Cerebellar cortex (tissue), 1 donor: Measurements from ENCODE around the gene TCP1.
"Not testable (repeated sequence)": the region's sequence is repeated elsewhere in the genome, so short reads cannot be mapped to it uniquely, and the experiment has no call there.

ENCODE experiments used
- DNase-seq: peaks from one replicate; pipeline ENCODE4 v3.0.0-alpha.2; 2015; ENCODE audit warnings: low spot score

TCP1 gene

DNA sequence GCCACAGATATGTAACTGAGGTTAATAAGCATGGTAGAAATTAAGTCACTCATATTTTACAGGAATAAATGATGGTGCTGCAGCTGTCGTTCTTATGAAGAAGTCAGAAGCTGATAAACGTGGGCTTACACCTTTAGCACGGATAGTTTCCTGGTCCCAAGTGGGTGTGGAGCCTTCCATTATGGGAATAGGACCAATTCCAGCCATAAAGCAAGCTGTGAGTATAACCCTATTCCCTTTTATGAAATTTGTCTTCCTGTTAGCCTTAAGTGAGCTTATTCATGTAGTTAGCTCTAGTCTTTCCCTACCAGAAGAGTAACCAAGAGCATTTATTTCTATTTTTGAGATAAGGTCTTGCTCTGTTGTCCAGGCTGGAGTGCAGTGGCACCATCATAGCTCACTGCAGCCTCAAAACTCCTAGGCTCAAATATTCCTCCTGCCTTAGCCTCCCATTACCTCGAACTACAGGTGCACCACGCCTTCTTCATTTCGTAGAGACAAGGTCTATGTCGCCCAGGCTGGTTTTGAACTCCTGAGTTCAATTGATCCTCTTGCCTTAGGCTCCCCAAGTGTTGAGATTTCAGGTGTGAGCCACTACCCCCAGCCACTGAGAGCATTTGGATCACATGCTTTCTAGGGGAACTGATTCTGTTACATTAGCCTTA is 12.0 kb downstream of the TCP1 start:
- no peak for DNase-seq

DNA sequence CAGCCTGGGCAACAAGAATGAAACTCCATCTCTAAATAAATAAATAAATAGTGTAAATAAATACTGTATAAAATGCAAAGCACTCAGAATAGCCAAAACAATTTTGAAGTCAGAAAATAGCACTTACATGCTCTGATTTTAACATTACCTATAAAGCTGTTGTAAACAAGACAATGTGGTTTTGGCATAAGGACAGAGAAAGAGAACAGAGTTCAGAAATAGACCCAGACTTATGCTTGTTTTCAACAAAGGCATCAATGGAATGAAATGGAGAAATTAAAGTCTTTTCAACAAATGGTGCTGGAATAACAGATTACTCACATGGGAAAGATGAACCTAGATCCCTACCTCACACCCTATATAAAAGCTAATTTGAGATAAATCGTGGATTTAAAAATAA is 17.2 kb downstream of the TCP1 start:
- DNase-seq = no peak

DNA sequence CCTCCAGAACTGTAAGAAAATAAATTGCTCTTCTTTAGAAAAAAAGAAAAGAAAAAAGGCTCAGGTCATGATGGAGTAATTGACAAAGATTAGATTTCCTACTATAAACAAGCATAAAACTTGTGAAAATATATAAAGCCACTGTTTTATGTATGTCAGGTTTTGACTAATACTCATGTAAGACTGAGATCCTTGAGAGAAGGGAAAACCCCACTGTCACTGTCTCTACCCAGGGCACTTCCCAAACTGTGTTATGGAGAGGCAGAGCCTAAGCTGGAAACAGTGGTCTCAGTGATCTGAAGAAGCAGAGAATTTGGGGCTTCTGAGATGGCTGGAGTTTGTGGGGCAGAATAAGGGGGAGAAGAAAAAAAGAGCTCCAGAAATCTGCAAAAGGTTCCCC is 19.9 kb downstream of the TCP1 start:
- no peak for DNase-seq

DNA sequence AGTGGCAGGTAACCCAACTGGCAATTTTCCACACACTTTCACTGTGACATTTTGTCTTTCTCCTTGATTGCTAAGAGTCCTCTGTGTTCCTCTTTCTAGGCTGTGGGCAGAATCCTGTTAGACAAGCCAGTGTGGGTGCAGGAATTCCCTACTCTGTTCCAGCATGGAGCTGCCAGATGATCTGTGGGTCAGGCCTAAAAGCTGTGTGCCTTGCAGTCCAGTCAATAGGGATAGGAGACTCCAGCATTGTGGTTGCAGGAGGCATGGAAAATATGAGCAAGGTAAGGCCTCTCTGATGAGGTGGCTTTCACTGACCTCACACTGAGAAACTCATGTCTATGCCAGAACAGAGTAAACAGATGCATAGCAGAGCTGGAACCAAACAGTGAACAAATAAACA is 22.5 kb downstream of the TCP1 start:
- DNase-seq = no peak

DNA sequence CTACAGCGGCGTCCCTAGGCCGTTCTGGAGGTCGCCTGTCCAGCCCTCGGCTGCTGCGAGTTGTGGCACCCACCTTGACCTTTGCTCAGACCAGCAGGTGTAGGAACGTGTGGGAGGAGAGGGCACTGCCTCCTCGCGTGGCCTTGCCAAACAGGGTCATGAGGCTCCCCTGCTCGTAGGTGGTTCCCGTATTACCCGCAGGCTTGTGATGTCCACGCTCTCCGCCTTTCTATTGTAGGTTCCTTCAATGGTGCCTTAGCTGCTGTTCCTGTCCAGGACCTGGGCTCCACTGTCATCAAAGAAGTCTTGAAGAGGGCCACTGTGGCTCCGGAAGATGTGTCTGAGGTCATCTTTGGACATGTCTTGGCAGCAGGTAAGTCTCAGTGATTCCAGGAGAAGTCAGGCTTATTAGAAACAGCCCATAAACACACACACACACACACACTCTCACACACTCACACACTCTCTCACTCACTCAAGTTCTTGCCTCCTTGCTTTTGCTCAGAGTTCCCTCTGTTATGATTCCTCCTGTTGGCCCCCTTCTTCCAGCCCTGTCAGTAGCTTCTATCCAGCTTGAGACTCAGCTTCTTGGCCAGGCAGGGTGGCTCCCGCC is 26.6 kb downstream of the TCP1 start:
- DNase-seq = no peak

DNA sequence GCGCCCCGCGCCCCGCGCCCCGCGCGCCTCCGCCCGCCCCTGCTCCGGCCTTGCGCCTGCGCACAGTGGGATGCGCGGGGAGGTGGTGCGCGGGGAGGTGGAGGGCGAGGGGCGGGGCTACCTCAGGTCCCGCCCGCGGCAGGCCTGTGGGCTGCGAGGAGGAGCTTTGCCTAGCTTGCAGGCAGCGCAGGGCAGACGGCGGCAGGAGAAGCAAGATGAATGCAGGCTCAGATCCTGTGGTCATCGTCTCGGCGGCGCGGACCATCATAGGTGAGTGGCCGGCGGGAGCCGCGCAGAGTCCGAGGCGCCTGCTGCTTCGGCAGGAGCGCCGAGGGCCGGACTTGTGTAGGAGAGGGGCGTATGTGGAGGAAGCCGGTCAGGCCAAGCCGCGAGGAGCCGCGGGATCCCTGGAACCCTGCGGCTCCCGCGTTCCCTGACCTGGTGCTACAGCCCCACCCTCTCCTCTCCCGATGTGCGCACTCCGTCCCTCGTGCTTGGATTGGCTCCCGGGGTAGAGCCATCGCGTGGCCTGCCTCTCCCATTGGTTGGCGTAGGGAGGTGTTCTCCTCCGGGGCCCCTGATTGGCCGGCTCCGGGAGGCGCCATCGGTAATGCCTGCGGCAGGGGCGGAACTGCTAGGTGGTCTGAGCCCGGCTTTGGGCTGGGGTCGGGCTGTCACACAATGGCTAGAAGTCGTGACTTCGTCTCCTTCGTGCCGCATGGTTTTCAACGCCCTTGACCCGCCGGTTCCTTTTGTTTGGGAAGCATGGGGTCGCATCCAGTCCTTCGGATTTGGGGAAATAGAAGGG is 27.3 kb downstream of the TCP1 start, which contains the start of gene ACAT2:
Gene ACAT2 (plus strand): TSS at position 173 of the 808 bp plus-strand sequence. CDS start 43 bp downstream, at position 216.
- peak; percentile 98 for DNase-seq

DNA sequence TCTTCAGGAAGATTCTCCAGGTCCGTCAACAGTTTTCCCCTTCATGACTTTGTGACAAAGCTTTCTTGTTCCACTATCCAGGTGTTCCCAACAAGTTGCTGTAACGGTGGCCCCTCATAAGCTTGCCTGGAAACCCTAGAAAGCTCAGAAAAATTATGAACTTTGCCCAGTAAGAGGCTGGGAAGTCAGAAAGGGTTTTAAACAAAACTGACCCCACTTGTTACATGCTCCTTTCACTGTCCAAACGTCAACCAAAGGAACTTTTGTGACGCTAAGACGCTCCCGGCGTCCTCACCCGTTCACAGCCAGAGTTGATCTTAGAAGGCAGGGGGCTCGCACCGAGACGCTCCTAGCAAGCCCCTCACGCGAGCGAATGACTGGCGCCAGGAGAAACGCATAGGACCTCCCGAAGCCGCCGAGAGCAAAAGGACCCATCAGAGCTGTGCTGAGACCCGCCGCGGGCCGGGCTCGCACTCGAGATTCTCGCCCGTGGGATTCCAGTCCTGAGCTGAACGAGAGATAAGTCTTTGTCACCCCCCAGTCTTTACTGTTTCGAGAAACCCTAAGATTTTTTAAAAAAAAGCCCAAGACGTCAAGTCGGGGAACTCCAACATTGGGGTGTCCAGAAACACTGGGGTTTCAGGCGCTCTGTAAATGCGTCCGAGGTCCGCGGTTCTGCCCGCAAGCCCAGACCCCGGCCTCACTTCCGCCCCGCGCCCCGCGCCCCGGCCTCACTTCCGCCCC is 28.1 kb downstream of the TCP1 start:
- peak; percentile 41 for DNase-seq

DNA sequence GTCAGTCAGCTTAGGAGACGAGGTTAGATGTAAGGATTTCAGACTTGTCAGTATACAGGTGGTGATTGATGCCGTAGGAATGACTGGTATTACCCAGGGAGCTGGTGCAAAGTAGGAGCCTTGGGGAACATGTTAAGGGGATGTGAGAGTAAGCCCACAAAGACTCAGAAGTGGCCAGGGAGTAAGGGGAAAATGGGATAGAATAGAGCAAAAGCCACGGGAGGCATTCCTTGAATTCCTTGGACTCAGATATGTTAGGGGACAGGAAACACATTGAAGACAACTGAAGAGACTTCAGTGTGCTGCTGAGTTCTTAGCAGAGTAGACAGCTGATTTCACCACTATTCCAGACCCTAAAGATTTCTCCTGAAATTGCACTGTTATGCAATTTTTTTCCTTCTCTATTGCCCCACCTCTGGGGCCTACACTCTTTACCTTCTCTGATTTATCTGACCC is 28.8 kb downstream of the TCP1 start:
- peak; percentile 54 for DNase-seq

DNA sequence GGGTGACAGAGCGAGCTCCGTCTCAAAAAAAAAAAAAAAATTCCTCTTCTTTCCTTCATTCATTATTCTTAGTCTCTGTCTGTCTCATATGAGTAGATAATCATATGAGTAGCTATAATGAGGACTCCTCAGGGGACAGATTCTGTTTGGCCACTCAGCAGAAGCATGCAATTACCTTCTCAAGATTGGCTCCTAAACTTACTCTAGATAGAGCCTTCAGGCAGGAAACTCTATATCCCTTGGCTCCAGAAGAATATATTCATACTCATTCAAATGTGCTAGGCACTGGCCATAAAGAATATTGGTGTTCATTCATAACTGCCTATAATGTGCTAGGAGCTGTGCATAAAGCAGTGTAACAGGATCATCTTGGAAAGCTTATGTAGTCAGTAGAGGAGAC is 29.8 kb downstream of the TCP1 start:
- peak; percentile 24 for DNase-seq

DNA sequence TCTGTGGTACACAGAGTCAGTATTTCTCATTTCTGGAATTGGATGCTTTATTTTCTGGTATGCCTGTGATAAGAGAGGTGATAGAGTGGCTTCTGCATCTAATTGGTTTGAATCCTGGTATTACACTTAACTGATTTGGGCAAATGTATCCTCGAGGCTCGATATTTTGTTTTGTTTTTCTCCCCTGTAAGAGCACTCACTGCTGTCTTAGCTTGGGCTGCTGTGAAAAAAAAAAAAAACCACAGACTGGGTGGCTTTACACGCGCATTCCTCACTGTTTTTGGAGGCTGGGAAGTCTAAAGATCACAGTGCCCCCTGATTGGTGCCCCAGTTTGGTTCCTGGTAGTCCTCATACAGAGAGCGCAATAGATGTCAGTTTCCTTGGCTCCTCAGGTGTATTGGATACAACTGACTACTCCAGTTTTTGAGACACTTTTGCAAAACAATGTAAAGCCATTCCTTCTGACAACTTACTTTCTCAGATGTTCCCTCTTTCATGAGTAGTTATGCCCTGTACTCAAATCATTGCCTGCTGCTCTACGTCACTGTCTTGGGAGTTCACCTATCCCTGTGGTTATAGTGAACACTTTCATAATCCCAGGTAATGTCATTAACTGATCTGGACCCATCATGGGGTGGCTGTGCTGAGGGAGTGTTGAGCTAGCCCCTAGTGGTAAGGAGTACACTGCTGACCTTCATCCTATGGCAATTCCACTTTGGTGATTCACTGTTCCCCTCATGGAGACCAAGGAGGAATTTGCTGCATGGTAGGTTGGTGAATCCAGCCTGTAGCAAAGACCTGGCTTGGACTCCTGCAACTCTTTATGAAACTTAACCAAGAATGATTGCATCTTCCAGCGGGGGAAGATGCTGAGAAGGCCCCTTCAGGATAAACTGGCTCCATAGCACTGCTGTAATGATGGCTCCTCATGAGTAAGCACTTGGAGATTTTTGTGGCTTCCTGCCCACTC is 31.1 kb downstream of the TCP1 start:
- peak; percentile 28 for DNase-seq

DNA sequence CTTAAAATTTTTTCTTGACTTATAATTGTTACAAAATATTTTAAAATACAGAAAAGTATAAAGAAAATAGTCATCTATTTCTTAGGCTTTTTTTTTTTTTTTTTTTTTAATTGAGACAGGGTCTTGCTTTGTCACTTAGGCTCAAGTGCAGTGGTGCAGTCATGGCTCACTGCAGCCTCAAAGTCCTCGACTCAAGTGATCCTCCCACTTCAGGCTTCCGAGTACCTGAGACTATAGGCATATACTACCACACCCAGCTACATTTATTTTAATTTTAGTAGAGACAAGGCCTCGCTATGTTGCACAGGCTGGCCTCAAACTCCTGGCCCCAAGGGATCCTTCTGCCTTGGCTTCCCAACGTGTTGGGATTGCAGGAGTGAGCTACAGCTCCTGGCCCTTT is 32.9 kb downstream of the TCP1 start:
- DNase-seq = no peak

DNA sequence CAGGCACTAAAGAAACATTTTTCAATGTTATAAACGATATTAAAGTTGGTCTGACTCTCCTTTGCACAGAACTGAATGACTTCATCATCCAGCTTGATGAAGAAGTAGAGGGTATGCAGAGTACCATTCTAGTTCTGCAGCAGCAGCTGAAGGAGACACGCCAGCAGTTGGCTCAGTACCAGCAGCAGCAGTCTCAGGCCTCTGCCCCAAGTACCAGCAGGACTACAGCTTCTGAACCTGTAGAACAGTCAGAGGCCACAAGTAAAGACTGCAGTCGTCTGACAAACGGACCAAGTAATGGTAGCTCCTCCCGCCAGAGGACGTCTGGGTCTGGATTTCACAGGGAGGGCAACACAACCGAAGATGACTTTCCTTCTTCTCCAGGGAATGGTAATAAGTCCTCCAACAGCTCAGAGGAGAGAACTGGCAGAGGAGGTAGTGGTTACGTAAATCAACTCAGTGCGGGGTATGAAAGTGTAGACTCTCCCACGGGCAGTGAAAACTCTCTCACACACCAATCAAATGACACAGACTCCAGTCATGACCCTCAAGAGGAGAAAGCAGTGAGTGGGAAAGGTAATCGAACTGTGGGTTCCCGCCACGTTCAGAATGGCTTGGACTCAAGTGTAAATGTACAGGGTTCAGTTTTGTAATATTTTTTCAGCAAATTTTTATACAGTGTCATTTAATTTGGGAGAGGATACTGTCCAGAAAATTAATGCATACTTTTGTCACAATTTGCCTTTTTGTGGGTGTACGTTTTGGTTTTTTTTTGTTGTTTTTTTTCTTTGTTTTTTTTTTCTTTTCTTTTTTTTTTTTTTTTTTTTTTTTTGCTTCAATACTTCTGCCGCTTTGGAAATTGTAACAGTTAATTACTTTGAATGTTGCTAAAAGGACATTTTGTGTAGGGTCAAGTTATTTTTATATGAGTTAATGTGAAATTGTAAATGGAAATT is 34.2 kb downstream of the TCP1 start:
- peak; percentile 47 for DNase-seq

DNA sequence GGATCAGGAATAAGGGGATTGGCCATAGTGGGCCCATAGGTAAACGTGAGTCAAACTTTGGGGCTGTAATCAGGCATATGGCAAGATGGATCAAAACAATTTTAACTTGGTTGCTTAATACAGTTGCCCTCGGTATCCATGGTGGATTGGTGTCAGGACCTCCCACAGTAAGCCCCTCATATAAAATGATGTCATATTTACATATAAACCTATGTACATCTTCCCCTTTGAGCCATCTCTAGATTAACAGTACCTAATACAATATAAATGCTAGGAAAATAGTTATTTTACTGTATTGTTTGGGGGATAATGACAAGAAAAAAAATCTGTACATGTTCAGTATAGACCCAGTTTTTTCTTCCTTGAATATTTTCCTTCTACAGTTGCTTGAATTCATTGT is 35.0 kb downstream of the TCP1 start:
- no peak for DNase-seq

DNA sequence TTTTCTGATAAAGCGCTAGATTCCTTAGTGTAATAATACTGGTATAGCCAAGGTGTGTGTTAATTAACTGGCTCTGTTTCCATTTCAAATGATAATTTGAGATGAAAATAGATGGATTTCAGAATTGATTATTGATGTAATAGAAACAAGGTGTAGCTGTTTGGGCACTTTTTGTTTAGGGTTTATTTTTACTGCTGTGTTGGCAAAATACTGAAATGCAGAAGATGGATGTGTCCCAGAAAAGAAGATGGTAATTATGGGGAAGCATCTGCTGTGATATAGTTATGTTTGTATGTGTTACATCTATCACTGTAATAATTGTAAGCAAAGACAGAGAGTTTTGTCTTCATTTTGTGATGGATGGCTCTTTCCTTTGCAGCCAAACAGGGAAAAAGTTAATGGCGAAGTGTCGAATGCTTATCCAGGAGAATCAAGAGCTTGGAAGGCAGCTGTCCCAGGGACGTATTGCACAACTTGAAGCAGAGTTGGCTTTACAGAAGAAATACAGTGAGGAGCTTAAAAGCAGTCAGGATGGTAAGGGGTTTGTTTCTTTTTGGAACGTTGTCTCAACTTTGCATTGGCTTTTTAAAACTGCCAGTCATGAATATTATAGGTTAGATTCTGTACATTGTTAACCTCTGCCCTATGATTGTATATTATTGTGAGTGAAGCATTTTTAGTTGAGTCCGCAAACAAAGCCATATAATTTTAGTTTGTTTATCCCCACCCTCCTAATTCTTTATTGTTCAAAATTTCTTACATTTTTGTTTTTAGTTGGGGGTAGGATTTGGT is 36.1 kb downstream of the TCP1 start:
- no peak for DNase-seq

DNA sequence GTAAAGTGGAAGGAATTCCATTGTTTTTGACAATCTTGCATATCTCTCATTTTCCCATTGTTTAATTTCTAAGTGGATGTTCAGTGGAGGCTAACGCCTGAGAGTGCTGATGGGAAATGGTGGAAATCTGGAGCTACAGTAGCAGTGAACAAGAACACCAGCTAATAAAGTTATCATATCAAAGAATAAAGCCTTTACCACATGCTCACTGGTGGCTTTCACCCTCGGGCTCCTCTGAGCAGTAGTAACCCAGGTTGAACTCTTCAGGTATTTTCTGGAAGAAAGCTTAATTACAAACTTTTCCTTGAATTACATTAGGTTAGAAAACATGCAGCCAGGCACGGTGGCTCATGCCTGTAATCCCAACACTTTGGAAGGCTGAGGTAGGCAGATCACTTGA is 38.0 kb downstream of the TCP1 start:
- no peak for DNase-seq

DNA sequence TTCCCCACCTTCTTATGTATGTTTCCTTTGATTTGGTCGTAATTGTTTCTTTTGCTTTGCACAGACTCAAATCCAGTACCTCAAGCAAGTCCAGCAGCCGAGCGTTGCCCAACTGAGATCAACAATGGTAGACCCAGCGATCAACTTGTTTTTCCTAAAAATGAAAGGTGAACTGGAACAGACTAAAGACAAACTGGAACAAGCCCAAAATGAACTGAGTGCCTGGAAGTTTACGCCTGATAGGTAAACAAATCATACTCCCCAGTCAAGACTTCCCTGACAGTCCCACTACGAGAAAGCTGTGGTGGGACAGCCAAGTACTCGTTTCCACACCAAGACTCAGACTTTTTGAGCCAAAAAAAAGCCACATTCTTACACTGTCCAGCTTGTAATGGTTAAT is 41.3 kb downstream of the TCP1 start:
- DNase-seq = not testable (repeated sequence)

DNA sequence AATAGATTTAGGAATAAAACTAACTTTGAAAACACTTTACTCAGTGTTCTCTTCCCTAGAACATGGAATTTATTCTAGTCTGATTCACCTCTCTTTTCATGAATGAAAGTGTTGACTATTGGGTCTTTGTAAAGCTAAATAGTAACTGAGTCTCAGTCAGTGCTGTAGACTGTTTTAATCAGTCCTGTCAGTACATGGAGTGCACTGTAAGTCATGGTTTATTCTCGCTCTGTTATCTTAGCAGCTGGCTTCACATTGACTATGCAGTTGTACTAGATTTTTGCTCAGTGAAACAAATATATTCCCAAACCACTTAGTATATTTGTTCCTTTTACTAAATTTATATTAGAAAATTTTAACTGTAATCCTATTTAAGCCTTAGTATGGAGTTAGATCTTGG is 42.6 kb downstream of the TCP1 start:
- no peak for DNase-seq

DNA sequence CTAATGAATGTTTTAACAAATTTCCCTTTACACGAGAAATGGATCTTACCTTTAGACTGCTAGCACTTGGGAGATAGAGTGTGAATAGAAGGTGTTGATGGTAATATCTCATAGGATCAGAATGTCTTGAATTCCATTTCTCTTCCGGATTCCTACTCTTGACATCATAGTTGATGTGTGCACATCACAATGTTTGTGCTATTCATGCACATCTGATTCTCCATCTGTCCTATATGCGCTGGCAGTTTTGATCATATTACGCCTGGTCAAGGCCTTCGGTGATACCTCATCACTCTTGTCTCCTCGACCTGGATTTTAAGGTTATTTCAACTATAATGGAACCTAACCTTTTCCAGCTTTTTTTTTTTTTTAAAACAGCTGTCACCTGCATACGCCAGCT is 44.3 kb downstream of the TCP1 start:
- DNase-seq = no peak

DNA sequence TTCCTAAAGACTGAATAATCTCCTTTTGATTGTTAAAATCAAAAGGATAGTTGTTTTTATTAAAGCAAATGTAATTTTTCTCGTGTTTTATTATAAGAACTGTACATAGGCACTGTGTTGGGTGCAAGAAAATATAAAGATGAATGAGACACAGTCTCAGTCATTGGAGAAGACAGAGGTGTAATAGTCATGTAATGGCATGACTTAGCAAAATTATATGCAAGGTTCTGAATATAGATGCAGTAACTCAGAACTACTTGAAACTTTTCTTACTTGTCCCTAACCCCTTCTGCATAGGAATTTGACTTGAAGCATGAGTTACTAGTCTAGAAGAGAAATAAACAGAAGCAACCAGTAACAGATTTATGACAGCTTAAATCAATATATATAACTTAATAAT is 47.2 kb downstream of the TCP1 start:
- no peak for DNase-seq
